DMS53 (cell line): Measurements from ENCODE around the gene KHDC4.
"Not testable (repeated sequence)": the region's sequence is repeated elsewhere in the genome, so short reads cannot be mapped to it uniquely, and the experiment has no call there.

Experiments used
- DNase-seq: peaks from one replicate; lab custom pipeline; 2025; lab: John Stamatoyannopoulos, UW

KHDC4 gene

GRCh38 chr1:155940993-155941844, 7.0 kb upstream of the KHDC4 start, which contains the start of gene RXFP4:
RXFP4 (plus strand) TSS chr1:155941638; CDS start chr1:155941710, 72 bp downstream.
- peak; percentile 42 for DNase-seq

- peak; percentile 64 for DNase-seq
These were observed 6.3 kb upstream of the KHDC4 start for GRCh38 chr1:155940482-155940992.

GRCh38 chr1:155938220-155938627, 4.0 kb upstream of the KHDC4 start:
- peak; percentile 80 for DNase-seq

- peak; percentile 91 for DNase-seq
These were observed 850 bp upstream of the KHDC4 start for GRCh38 chr1:155934936-155935590.

GRCh38 chr1:155933591-155934096, 569 bp downstream of the KHDC4 start:
- peak; percentile 35 for DNase-seq

GRCh38 chr1:155932487-155932886, 1.7 kb downstream of the KHDC4 start:
- DNase-seq: no peak

GRCh38 chr1:155932081-155932480, 2.1 kb downstream of the KHDC4 start:
- no peak for DNase-seq

- no peak for DNase-seq
These were observed 2.7 kb downstream of the KHDC4 start for GRCh38 chr1:155931332-155932038.

- not testable (repeated sequence) for DNase-seq
These were observed 3.5 kb downstream of the KHDC4 start for GRCh38 chr1:155930725-155931124.

- DNase-seq: no peak
These were observed 5.2 kb downstream of the KHDC4 start for GRCh38 chr1:155929057-155929456.

GRCh38 chr1:155925506-155925905, 8.7 kb downstream of the KHDC4 start:
- DNase-seq: no peak

- no peak for DNase-seq
These were observed 13.5 kb downstream of the KHDC4 start for GRCh38 chr1:155920717-155921116.

GRCh38 chr1:155919801-155920200, 14.4 kb downstream of the KHDC4 start:
- DNase-seq: no peak

- no peak for DNase-seq
These were observed 15.6 kb downstream of the KHDC4 start for GRCh38 chr1:155918660-155919059.

GRCh38 chr1:155913969-155914757, 20.1 kb downstream of the KHDC4 start:
- no peak for DNase-seq

- DNase-seq: no peak
These were observed 22.1 kb downstream of the KHDC4 start for GRCh38 chr1:155912056-155912536.

- peak; percentile 93 for DNase-seq
These were observed 22.8 kb downstream of the KHDC4 start, which contains the start of gene RIT1 for GRCh38 chr1:155911156-155912055. RIT1 (minus strand) TSS chr1:155911349; CDS start chr1:155910761, 588 bp downstream.

- peak; percentile 60 for DNase-seq
These were observed 23.5 kb downstream of the KHDC4 start for GRCh38 chr1:155910621-155911121.

- peak; percentile 11 for DNase-seq
These were observed 24.3 kb downstream of the KHDC4 start for GRCh38 chr1:155909894-155910293.

GRCh38 chr1:155904261-155904660, 30.0 kb downstream of the KHDC4 start:
- no peak for DNase-seq
